ENCODE measurements around the gene AIF1.

DNA sequence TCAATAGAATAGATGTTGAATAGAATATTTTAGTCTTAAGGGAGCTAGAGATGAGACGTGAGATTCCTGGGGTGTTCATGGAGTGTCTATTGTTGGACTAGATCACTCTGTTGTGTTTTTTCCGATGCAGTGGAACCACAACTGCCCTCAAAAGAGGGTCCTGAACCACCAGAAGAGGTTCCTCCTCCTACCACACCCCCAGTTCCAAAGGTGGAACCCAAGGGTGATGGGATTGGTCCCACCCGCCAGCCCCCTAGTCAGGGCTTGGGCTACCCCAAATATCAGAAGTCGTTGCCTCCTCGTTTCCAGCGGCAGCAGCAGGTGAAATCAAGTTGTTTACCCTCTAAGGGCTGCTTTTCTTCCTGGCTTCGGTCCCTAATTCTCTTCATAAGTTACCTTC lies 14.0 kb downstream of the AIF1 start:
- TF ChIP-seq, protein P1, sequence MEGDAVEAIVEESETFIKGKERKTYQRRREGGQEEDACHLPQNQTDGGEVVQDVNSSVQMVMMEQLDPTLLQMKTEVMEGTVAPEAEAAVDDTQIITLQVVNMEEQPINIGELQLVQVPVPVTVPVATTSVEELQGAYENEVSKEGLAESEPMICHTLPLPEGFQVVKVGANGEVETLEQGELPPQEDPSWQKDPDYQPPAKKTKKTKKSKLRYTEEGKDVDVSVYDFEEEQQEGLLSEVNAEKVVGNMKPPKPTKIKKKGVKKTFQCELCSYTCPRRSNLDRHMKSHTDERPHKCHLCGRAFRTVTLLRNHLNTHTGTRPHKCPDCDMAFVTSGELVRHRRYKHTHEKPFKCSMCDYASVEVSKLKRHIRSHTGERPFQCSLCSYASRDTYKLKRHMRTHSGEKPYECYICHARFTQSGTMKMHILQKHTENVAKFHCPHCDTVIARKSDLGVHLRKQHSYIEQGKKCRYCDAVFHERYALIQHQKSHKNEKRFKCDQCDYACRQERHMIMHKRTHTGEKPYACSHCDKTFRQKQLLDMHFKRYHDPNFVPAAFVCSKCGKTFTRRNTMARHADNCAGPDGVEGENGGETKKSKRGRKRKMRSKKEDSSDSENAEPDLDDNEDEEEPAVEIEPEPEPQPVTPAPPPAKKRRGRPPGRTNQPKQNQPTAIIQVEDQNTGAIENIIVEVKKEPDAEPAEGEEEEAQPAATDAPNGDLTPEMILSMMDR (conservative IDR thresholded peaks at IDR 0.05; ENCODE audit: low read length): no peak
- no peak for TF ChIP-seq EZH2phosphoT487 (IDR thresholded peaks at IDR 0.05; ENCODE audit: borderline replicate concordance, low read depth, low read length)

Measured in OCI-LY7 (cell line).